Endothelial cell of umbilical vein (primary cell): ENCODE results near the gene KLK2. TPM values are rescaled to one million over a fixed set of nuclear protein-coding genes. Genes with fewer than 3 reads are reported as not detected.

ENCODE experiments used
- BruUV-seq: library from RNA; stranded (reverse); fragments of 400-500 nt; replicated peaks from 2 replicates; lab custom pipeline; 2021; lab: Mats Ljungman, UMichigan
- CTCF ChIA-PET: fragments of 300-600, 350-600 bp; sonication (Branson Sonifier 250); formaldehyde crosslinking; loops from one replicate; lab custom pipeline; 2021; ENCODE audit warnings: antibody characterized with exemption, inconsistent platforms; lab: Charles Lee
- POLR2A ChIA-PET: fragments of 300-600, 350-600 bp; sonication (Branson Sonifier 250); formaldehyde crosslinking; loops from one replicate; lab custom pipeline; 2021; ENCODE audit warnings: antibody characterized with exemption, inconsistent platforms; lab: Charles Lee
- DNase-seq: peaks from one replicate; pipeline ENCODE4 v3.0.0-alpha.2; 2011; ENCODE audit warnings: low read depth, low spot score
- FAIRE-seq: peaks from 2 replicates; lab custom pipeline; 2011; peaks lifted over from hg19 to GRCh38; lab: Jason Lieb, UNC
- H2AFZ ChIP-seq: 2 replicates; pipeline ENCODE4 v1.6.0; 2012; ENCODE audit warnings: low read depth, low read length, control low read depth, inconsistent platforms
- H3K27ac ChIP-seq: 2 replicates; pipeline ENCODE4 v1.5.1; 2011; ENCODE audit warnings: low read depth, mild to moderate bottlenecking, control low read depth, low read length, moderate library complexity; ENCODE audit not compliant: insufficient read depth
- H3K27me3 ChIP-seq, 2 experiments: 2 replicates each; pipeline versions ENCODE4 v1.6.0 to v1.6.1; 2011; ENCODE audit warnings: low read length in 2 of 2, mixed read lengths in 1 of 2; ENCODE audit not compliant: control insufficient read depth in 2 of 2, insufficient read depth in 2 of 2
- H3K36me3 ChIP-seq, 2 experiments: 2 replicates in 1 of 2; 3 replicates in 1 of 2; pipeline ENCODE4 v1.5.1; 2011; ENCODE audit warnings: low read length in 2 of 2, mild to moderate bottlenecking in 1 of 2, moderate library complexity in 1 of 2; ENCODE audit not compliant: control insufficient read depth in 2 of 2, insufficient read depth in 2 of 2; ENCODE audit errors: extremely low read depth in 1 of 2
- H3K4me1 ChIP-seq: 3 replicates; pipeline ENCODE4 v1.5.1; 2011; ENCODE audit warnings: mild to moderate bottlenecking, low read length; ENCODE audit not compliant: control insufficient read depth, insufficient read depth; ENCODE audit errors: extremely low read depth
- H3K4me2 ChIP-seq: 2 replicates; pipeline ENCODE4 v1.6.1; 2011; ENCODE audit warnings: low read length, control low read depth, mixed read lengths; ENCODE audit not compliant: insufficient read depth
- H3K4me3 ChIP-seq, 3 experiments: fragments of 200-600 bp in 1 of 3; sonication (generic), shearing (Covaris generic) in 1 of 3; replicated peaks in 1 of 3; 2 replicates each; pipeline ENCODE4 v1.5.1; 2011 to 2016; ENCODE audit warnings: control low read depth in 3 of 3, low read length in 3 of 3, mild to moderate bottlenecking in 2 of 3, inconsistent platforms in 1 of 3, low read depth in 1 of 3, moderate library complexity in 1 of 3; ENCODE audit not compliant: insufficient read depth in 1 of 3
- H3K79me2 ChIP-seq: 2 replicates; pipeline ENCODE4 v1.6.0; 2012; ENCODE audit warnings: low read length, inconsistent platforms; ENCODE audit not compliant: control insufficient read depth, insufficient read depth
- H3K9ac ChIP-seq: replicated peaks from 2 replicates; pipeline ENCODE3; 2011; ENCODE audit warnings: low read length, control low read depth; ENCODE audit not compliant: insufficient read depth; ENCODE audit errors: extremely low read depth
- H3K9me1 ChIP-seq: replicated peaks from 3 replicates; pipeline ENCODE4 v1.6.0; 2011; ENCODE audit warnings: mild to moderate bottlenecking, low read length; ENCODE audit not compliant: control insufficient read depth, insufficient read depth; ENCODE audit errors: extremely low read depth
- H3K9me3 ChIP-seq: replicated peaks from 2 replicates; pipeline ENCODE4 v1.5.1; 2012; ENCODE audit warnings: low read length, inconsistent platforms; ENCODE audit not compliant: control insufficient read depth, insufficient read depth
- H4K20me1 ChIP-seq: replicated peaks from 2 replicates; pipeline ENCODE3; 2011; ENCODE audit warnings: mild to moderate bottlenecking, low read length; ENCODE audit not compliant: control insufficient read depth, insufficient read depth; ENCODE audit errors: extremely low read depth
- EZH2 ChIP-seq: IDR thresholded peaks from 2 replicates; pipeline ENCODE4 v1.6.1; 2012; ENCODE audit warnings: borderline replicate concordance, low read depth, mild to moderate bottlenecking, moderate library complexity, low read length, inconsistent platforms; ENCODE audit not compliant: severe bottlenecking
- FOS ChIP-seq: IDR thresholded peaks from 2 replicates; pipeline ENCODE4 v1.6.1; 2011; ENCODE audit warnings: mild to moderate bottlenecking, low read length, moderate library complexity, borderline replicate concordance; ENCODE audit not compliant: insufficient read depth
- GATA2 ChIP-seq: IDR thresholded peaks from 2 replicates; pipeline ENCODE4 v1.7.0; 2011; ENCODE audit warnings: low read depth, mild to moderate bottlenecking, moderate library complexity, mixed read lengths, low read length; ENCODE audit not compliant: insufficient read length, insufficient read depth
- JUN ChIP-seq: IDR thresholded peaks from 2 replicates; pipeline ENCODE4 v1.6.1; 2011; ENCODE audit warnings: borderline replicate concordance, low read depth; ENCODE audit not compliant: insufficient read length, insufficient read depth
- MYC ChIP-seq: IDR thresholded peaks from one replicate; pipeline ENCODE4 v1.6.1; 2011; ENCODE audit warnings: mild to moderate bottlenecking, low read depth, low read length
- POLR2A ChIP-seq: IDR thresholded peaks from 2 replicates; pipeline ENCODE4 v1.6.1; 2012; ENCODE audit warnings: low read depth, mild to moderate bottlenecking, control low read depth, low read length
- POLR2AphosphoS5 ChIP-seq: IDR thresholded peaks from 2 replicates; pipeline ENCODE4 v1.6.1; 2012; ENCODE audit warnings: low read depth, mild to moderate bottlenecking, control low read depth, low read length, moderate library complexity; ENCODE audit not compliant: insufficient read depth
- dilution Hi-C: fragments of 300-500 bp; cut with MboI; formaldehyde crosslinking; loops from one replicate; pipeline ENCODE4 v1.15.0; 2019; ENCODE audit warnings: low sequenced_read_pairs; ENCODE audit not compliant: extremely low pct_ligation_motif_present
- intact Hi-C: fragments of 100-400 bp; cut with micrococcal nuclease; formaldehyde crosslinking; loops from one replicate; pipeline ENCODE4 v1.10.0; 2022
- polyA plus RNA-seq, 4 experiments: library from polyadenylated mRNA; depleted of rRNA in 3 of 4; stranded (reverse) in 3 of 4; unstranded in 1 of 4; fragments of >200 nt; gene quantifications; 2 replicates each; pipeline versions ENCODE4 v1.2.1 to v1.2.3, GENCODE V29; 2011 to 2012; ENCODE audit warnings: missing spikeins in 1 of 4
- total RNA-seq: library from RNA; stranded (reverse); gene quantifications from 2 replicates; pipeline ENCODE4 v1.2.3, GENCODE V29; 2021
- TF ChIP-seq, protein P1 (sequence below): IDR thresholded peaks from 2 replicates; pipeline ENCODE4 v1.6.1; 2011; ENCODE audit not compliant: insufficient read depth, insufficient read length
- TF ChIP-seq, protein P2 (sequence below), 2 donors: IDR thresholded peaks; 1 replicate in 1 of 2; 2 replicates in 1 of 2; pipeline ENCODE4 v1.5.1; 2011; ENCODE audit warnings: low read length in 2 of 2, mild to moderate bottlenecking in 2 of 2, moderate library complexity in 2 of 2, control low read depth in 1 of 2, inconsistent platforms in 1 of 2, low read depth in 1 of 2; ENCODE audit not compliant: insufficient read depth in 1 of 2; ENCODE audit errors: extremely low read depth in 1 of 2

The KLK2 gene
- total and polyA plus RNA-seq, 2 donors (not counting 3 experiments of a cell fraction or from before 2014, with no cell fraction given): not detected

DNA sequence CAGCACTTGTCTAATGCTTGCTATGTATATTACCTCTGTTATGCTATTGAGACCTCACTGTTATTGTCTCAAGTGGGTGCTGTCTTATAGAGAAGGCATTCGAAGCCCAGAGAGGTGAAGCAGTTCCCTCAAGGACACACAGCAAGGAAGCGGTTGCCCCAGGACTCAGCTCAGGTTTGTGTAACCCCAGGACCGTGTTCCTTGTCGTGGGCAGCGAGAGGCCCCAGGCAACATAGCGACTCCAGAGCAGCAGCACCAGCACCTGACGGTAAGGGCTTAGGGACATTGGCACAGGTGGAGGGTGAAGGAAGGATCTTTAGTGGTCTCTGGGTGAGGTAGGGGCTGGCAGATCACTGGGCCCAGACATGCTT lies 42.2 kb upstream of the KLK2 start:
- Histone ChIP-seq H3K4me2 (no peak overlapping the region), H3K27me3 (no peaks in the 10 kb centered on the region), H4K20me1 (no peaks in the 10 kb centered on the region), H3K9ac (no peak overlapping the region), H3K4me3 (no peak overlapping the region), H3K36me3 (no peaks in the 10 kb centered on the region), H3K27ac (no peak overlapping the region), H3K9me1 (no peaks in the 10 kb centered on the region), H2AFZ (no peak overlapping the region), H3K9me3 (no peaks in the 10 kb centered on the region), H3K4me1 (peaks cover 4% of the 10 kb centered on the region), H3K79me2 (no peaks in the 10 kb centered on the region)
- POLR2A ChIA-PET: no interaction called here
- dilution Hi-C loops: no loop called here
- BruUV-seq: no TSS peak
- TF ChIP-seq, protein P1, sequence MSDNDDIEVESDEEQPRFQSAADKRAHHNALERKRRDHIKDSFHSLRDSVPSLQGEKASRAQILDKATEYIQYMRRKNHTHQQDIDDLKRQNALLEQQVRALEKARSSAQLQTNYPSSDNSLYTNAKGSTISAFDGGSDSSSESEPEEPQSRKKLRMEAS: no peak
- TF ChIP-seq JUN (no peak), POLR2AphosphoS5 (no peak), EZH2 (no peak), MYC (no peak), POLR2A (no peak), GATA2 (no peak), FOS (no peak)
- TF ChIP-seq, protein P2, sequence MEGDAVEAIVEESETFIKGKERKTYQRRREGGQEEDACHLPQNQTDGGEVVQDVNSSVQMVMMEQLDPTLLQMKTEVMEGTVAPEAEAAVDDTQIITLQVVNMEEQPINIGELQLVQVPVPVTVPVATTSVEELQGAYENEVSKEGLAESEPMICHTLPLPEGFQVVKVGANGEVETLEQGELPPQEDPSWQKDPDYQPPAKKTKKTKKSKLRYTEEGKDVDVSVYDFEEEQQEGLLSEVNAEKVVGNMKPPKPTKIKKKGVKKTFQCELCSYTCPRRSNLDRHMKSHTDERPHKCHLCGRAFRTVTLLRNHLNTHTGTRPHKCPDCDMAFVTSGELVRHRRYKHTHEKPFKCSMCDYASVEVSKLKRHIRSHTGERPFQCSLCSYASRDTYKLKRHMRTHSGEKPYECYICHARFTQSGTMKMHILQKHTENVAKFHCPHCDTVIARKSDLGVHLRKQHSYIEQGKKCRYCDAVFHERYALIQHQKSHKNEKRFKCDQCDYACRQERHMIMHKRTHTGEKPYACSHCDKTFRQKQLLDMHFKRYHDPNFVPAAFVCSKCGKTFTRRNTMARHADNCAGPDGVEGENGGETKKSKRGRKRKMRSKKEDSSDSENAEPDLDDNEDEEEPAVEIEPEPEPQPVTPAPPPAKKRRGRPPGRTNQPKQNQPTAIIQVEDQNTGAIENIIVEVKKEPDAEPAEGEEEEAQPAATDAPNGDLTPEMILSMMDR (IDR thresholded peaks at IDR 0.05; ENCODE audit: extremely low read depth in 1 of 2, insufficient read depth in 1 of 2, low read depth in 1 of 2, low read length in 2 of 2): no peak
- CTCF ChIA-PET: no interaction called here
- no peak for DNase-seq
- intact Hi-C loops: no loop called here
- no peak for FAIRE-seq
